ENCODE results near the gene CEP126.

- TF ChIP-seq JUNB (IDR thresholded peaks at IDR 0.05; ENCODE audit: unreplicated experiment) = no peak
- no peak for TF ChIP-seq CTCF (conservative IDR thresholded peaks at IDR 0.05; ENCODE audit: low read depth in 2 of 2)
- no peak for TF ChIP-seq EZH2 (IDR thresholded peaks at IDR 0.05; ENCODE audit: low read depth, unreplicated experiment)
- TF ChIP-seq EZH2phosphoT487 (IDR thresholded peaks at IDR 0.05; ENCODE audit: unreplicated experiment) = no peak
- TF ChIP-seq POLR2AphosphoS5 (IDR thresholded peaks at IDR 0.05; ENCODE audit: low read depth) = no peak
- TF ChIP-seq, protein P1, sequence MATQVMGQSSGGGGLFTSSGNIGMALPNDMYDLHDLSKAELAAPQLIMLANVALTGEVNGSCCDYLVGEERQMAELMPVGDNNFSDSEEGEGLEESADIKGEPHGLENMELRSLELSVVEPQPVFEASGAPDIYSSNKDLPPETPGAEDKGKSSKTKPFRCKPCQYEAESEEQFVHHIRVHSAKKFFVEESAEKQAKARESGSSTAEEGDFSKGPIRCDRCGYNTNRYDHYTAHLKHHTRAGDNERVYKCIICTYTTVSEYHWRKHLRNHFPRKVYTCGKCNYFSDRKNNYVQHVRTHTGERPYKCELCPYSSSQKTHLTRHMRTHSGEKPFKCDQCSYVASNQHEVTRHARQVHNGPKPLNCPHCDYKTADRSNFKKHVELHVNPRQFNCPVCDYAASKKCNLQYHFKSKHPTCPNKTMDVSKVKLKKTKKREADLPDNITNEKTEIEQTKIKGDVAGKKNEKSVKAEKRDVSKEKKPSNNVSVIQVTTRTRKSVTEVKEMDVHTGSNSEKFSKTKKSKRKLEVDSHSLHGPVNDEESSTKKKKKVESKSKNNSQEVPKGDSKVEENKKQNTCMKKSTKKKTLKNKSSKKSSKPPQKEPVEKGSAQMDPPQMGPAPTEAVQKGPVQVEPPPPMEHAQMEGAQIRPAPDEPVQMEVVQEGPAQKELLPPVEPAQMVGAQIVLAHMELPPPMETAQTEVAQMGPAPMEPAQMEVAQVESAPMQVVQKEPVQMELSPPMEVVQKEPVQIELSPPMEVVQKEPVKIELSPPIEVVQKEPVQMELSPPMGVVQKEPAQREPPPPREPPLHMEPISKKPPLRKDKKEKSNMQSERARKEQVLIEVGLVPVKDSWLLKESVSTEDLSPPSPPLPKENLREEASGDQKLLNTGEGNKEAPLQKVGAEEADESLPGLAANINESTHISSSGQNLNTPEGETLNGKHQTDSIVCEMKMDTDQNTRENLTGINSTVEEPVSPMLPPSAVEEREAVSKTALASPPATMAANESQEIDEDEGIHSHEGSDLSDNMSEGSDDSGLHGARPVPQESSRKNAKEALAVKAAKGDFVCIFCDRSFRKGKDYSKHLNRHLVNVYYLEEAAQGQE (IDR thresholded peaks at IDR 0.05; ENCODE audit: unreplicated experiment) = no peak
- no peak for TF ChIP-seq NANOG (IDR thresholded peaks at IDR 0.05; ENCODE audit: borderline replicate concordance)
These were observed 40.9 kb downstream of the CEP126 start for GRCh38 chr11:101955701-101956100.

All from GM23338 (cell line).